OCI-LY7 (cell line): Measurements from ENCODE around the gene PIP5K1A. TPM values are rescaled to one million over a fixed set of nuclear protein-coding genes. Genes with fewer than 3 reads are reported as not detected.

Experiments
- BruUV-seq: library from RNA; stranded (reverse); fragments of 400-500 nt; replicated peaks from 2 replicates; lab custom pipeline; 2021; lab: Mats Ljungman, UMichigan
- CTCF ChIA-PET: fragments of 300-600 bp; sonication (Branson Sonifier 250); formaldehyde crosslinking; loops from one replicate; lab custom pipeline; 2022; ENCODE audit warnings: antibody characterized with exemption; ENCODE audit not compliant: unreplicated experiment; lab: Charles Lee
- POLR2A ChIA-PET: fragments of 300-600 bp; sonication (Branson Sonifier 250); formaldehyde crosslinking; loops from one replicate; lab custom pipeline; 2022; ENCODE audit warnings: antibody characterized with exemption; lab: Charles Lee
- DNase-seq: peaks from one replicate; pipeline ENCODE4 v3.0.0-alpha.2; 2015; ENCODE audit warnings: low spot score
- H2AFZ ChIP-seq: fragments of 200-600 bp; sonication (generic), shearing (Covaris generic); 2 replicates; pipeline ENCODE4 v1.6.1; 2014; ENCODE audit warnings: mild to moderate bottlenecking, antibody characterized with exemption, low read length, moderate library complexity
- H3K27ac ChIP-seq: fragments of 200-600 bp; sonication (generic); 2 replicates; pipeline ENCODE4 v1.5.1; 2014; ENCODE audit warnings: mixed run types, low read depth, mild to moderate bottlenecking, moderate library complexity, low read length, inconsistent platforms; ENCODE audit not compliant: poor library complexity, severe bottlenecking
- H3K36me3 ChIP-seq: fragments of 200-600 bp; sonication (generic); 2 replicates; pipeline ENCODE4 v1.6.1; 2014; ENCODE audit warnings: mild to moderate bottlenecking, antibody characterized with exemption, low read length, moderate library complexity, mixed read lengths; ENCODE audit not compliant: insufficient read depth
- H3K4me1 ChIP-seq: fragments of 200-600 bp; sonication (generic); 2 replicates; pipeline ENCODE4 v1.5.1; 2014; ENCODE audit warnings: mild to moderate bottlenecking, low read length; ENCODE audit not compliant: insufficient read depth, poor library complexity, severe bottlenecking
- H3K4me2 ChIP-seq: fragments of 200-600 bp; sonication (generic); 2 replicates; pipeline ENCODE4 v1.6.1; 2014; ENCODE audit warnings: mild to moderate bottlenecking, low read length
- H3K4me3 ChIP-seq: fragments of 200-600 bp; sonication (generic); 2 replicates; pipeline ENCODE4 v1.5.1; 2014; ENCODE audit warnings: mild to moderate bottlenecking, low read depth, low read length; ENCODE audit not compliant: poor library complexity, severe bottlenecking
- H3K79me2 ChIP-seq: fragments of 200-600 bp; sonication (generic); 2 replicates; pipeline ENCODE4 v1.6.1; 2016; ENCODE audit warnings: low read depth, mild to moderate bottlenecking, low read length, moderate library complexity, mixed read lengths; ENCODE audit not compliant: insufficient read depth
- H3K9me2 ChIP-seq: fragments of 200-600 bp; sonication (generic); 2 replicates; pipeline ENCODE4 v1.6.1; 2016; ENCODE audit warnings: mild to moderate bottlenecking, low read length, mixed read lengths; ENCODE audit not compliant: insufficient read depth
- H3K9me3 ChIP-seq: fragments of 200-600 bp; sonication (generic); 2 replicates; pipeline ENCODE4 v1.6.1; 2014; ENCODE audit warnings: mild to moderate bottlenecking, mixed run types, low read length, mixed read lengths
- H4K20me1 ChIP-seq: fragments of 200-600 bp; sonication (generic); 2 replicates; pipeline ENCODE4 v1.6.1; 2014; ENCODE audit warnings: mild to moderate bottlenecking, antibody characterized with exemption, low read length, moderate library complexity, mixed read lengths; ENCODE audit not compliant: insufficient read depth
- EZH2phosphoT487 ChIP-seq: fragments of 200-600 bp; sonication (generic); IDR thresholded peaks from 2 replicates; pipeline ENCODE4 v1.6.1; 2018; ENCODE audit warnings: low read depth, borderline replicate concordance, mild to moderate bottlenecking, mixed run types, antibody characterized with exemption, low read length, moderate library complexity, mixed read lengths
- intact Hi-C: fragments of 100-400 bp; cut with micrococcal nuclease; formaldehyde crosslinking; loops from one replicate; pipeline ENCODE4 v1.10.0; 2022; ENCODE audit not compliant: unreplicated experiment
- total RNA-seq, 2 experiments: library from RNA; depleted of rRNA in 1 of 2; stranded (reverse); fragments of >200 nt in 1 of 2; shearing (Covaris generic) in 1 of 2; gene quantifications; 2 replicates each; pipeline ENCODE4 v1.2.3, GENCODE V29; 2014 to 2022
- TF ChIP-seq, protein P1 (sequence below): fragments of 200-600 bp; sonication (generic); conservative IDR thresholded peaks from 2 replicates; pipeline ENCODE4 v1.5.1; 2014; ENCODE audit warnings: mild to moderate bottlenecking, antibody characterized with exemption, low read length, moderate library complexity, mixed read lengths

Gene PIP5K1A
- total RNA-seq, 2 experiments from 2014 or later, result 50.5 to 85.3 TPM

DNA sequence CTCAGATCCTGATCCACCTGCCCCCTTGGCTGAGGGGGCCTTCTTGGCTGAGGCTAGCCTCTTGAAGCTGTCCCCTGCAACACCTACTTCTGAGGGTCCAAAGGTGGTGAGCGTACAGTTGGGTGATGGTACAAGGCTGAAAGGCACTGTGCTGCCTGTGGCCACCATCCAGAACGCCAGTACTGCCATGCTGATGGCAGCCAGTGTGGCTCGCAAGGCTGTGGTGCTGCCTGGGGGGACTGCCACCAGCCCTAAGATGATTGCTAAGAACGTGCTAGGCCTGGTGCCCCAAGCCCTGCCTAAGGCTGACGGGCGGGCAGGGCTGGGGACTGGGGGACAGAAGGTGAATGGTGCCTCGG lies 89.0 kb downstream of the PIP5K1A start:
- Histone ChIP-seq H3K4me1 (peaks cover 15% of the 10 kb centered on the region), H3K9me2 (no peaks in the 10 kb centered on the region), H3K79me2 (peaks cover 19% of the 10 kb centered on the region; the same call in 1 of the 2 replicates), H4K20me1 (peaks cover 9% of the 10 kb centered on the region), H2AFZ (no peak overlapping the region), H3K36me3 (peaks cover 64% of the 10 kb centered on the region), H3K4me3 (no peak overlapping the region), H3K27ac (no peak overlapping the region), H3K9me3 (no peaks in the 10 kb centered on the region), H3K4me2 (no peak overlapping the region)
- CTCF ChIA-PET, result no interaction called here
- no TSS peak for BruUV-seq
- TF ChIP-seq, protein P1, sequence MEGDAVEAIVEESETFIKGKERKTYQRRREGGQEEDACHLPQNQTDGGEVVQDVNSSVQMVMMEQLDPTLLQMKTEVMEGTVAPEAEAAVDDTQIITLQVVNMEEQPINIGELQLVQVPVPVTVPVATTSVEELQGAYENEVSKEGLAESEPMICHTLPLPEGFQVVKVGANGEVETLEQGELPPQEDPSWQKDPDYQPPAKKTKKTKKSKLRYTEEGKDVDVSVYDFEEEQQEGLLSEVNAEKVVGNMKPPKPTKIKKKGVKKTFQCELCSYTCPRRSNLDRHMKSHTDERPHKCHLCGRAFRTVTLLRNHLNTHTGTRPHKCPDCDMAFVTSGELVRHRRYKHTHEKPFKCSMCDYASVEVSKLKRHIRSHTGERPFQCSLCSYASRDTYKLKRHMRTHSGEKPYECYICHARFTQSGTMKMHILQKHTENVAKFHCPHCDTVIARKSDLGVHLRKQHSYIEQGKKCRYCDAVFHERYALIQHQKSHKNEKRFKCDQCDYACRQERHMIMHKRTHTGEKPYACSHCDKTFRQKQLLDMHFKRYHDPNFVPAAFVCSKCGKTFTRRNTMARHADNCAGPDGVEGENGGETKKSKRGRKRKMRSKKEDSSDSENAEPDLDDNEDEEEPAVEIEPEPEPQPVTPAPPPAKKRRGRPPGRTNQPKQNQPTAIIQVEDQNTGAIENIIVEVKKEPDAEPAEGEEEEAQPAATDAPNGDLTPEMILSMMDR, result no peak
- no peak for TF ChIP-seq EZH2phosphoT487
- intact Hi-C loops, result no loop called here
- POLR2A ChIA-PET, result interaction anchor here (0.6 kb wide), 1 partner anchor 30 kb away, joined by 3 read pairs; no protein-coding TSS in a partner anchor
- no peak for DNase-seq

DNA sequence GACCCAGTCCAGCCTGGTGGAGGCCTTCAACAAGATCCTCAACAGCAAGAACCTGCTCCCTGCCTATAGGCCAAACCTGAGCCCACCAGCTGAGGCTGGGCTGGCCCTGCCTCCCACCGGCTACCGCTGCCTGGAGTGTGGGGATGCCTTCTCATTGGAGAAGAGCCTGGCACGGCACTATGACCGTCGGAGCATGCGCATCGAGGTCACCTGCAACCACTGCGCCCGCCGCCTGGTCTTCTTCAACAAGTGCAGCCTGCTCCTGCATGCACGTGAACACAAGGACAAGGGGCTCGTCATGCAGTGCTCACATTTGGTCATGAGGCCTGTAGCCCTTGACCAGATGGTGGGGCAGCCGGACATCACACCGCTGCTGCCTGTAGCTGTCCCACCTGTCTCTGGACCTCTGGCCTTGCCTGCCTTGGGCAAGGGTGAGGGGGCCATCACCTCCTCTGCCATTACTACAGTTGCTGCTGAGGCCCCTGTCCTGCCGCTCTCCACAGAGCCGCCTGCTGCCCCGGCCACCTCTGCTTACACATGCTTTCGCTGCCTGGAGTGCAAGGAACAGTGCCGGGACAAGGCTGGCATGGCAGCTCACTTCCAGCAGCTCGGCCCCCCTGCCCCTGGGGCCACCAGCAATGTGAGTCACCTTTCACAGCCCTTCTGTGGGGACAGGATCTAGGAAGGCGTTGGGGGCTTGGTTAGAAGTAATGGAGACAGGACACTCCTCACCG lies 89.6 kb downstream of the PIP5K1A start:
- DNase-seq, result no peak
- no peak overlapping the region for H2AFZ ChIP-seq
- H3K36me3 ChIP-seq, result peaks cover 70% of the 10 kb centered on the region
- no peak overlapping the region for H3K4me3 ChIP-seq
- no peak overlapping the region for H3K4me2 ChIP-seq
- H3K79me2 ChIP-seq, result peaks cover 14% of the 10 kb centered on the region; the same call in 1 of the 2 replicates
- peaks cover 15% of the 10 kb centered on the region for H3K4me1 ChIP-seq
- intact Hi-C loops, result no loop called here
- no peaks in the 10 kb centered on the region for H3K9me2 ChIP-seq
- BruUV-seq, result no TSS peak
- no peak overlapping the region for H3K27ac ChIP-seq
- TF ChIP-seq, protein P1, result no peak
- TF ChIP-seq EZH2phosphoT487, result no peak
- ChIA-PET POLR2A (interaction anchor here (0.6 kb wide), 1 partner anchor 31 kb away, joined by 3 read pairs; no protein-coding TSS in a partner anchor), CTCF (no interaction called here)
- no peaks in the 10 kb centered on the region for H3K9me3 ChIP-seq
- peaks cover 9% of the 10 kb centered on the region for H4K20me1 ChIP-seq

DNA sequence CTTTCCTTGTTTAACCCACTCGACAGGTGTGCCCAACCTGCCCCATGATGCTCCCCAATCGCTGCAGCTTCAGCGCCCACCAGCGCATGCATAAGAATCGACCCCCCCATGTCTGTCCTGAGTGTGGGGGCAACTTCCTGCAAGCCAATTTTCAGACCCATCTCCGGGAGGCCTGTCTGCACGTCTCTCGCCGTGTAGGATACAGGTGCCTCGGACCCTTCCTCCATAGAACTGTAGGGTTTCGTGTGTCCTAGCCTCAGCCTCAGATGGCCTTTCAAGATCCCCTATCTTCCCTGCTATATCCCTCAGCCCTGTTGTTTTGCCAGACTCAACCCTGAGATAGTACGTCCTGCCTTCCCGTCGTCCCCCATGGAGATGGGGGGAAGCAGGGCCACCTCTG lies 90.2 kb downstream of the PIP5K1A start:
- CTCF ChIA-PET, result no interaction called here
- BruUV-seq, result no TSS peak
- TF ChIP-seq, protein P1, result no peak
- no peak for TF ChIP-seq EZH2phosphoT487
- Histone ChIP-seq H3K79me2 (peaks cover 8% of the 10 kb centered on the region; the same call in 1 of the 2 replicates), H3K4me1 (peaks cover 11% of the 10 kb centered on the region), H3K9me3 (no peaks in the 10 kb centered on the region), H4K20me1 (peaks cover 8% of the 10 kb centered on the region), H3K36me3 (peaks cover 76% of the 10 kb centered on the region), H3K9me2 (no peaks in the 10 kb centered on the region), H3K27ac (no peak overlapping the region), H2AFZ (no peak overlapping the region), H3K4me3 (no peak overlapping the region), H3K4me2 (no peak overlapping the region)
- intact Hi-C loops, result no loop called here
- no peak for DNase-seq
- POLR2A ChIA-PET, result no interaction called here
